T-cell (primary cell): ENCODE measurements around the gene SLC22A23. TPM values are rescaled to one million over a fixed set of nuclear protein-coding genes. Genes with fewer than 3 reads are reported as not detected.
A peak's percentile ranks its signal among the peaks of the same experiment; 100 is the strongest.

ENCODE experiments used
- ATAC-seq, 4 experiments: fragments of 200-7000 bp in 3 of 4; fragments of 150-1000 bp in 1 of 4; cut with Tn5 transposase; replicated peaks in 1 of 4; 1 replicate in 3 of 4; 2 replicates in 1 of 4; pipeline ENCODE4 v1.10.0; 2021; ENCODE audit warnings: moderate library complexity in 3 of 4, mild to moderate bottlenecking in 2 of 4, moderate number of reproducible peaks in 1 of 4
- CTCF ChIA-PET, 2 donors: fragments of 300-600 bp; sonication (Branson Sonifier 250); formaldehyde crosslinking; loops; one replicate each; lab custom pipeline; 2022; ENCODE audit warnings: antibody characterized with exemption in 2 of 2; lab: Charles Lee
- POLR2A ChIA-PET, 2 donors: fragments of 300-600 bp; sonication (Branson Sonifier 250); formaldehyde crosslinking; loops; one replicate each; lab custom pipeline; 2022; ENCODE audit warnings: antibody characterized with exemption in 2 of 2; lab: Charles Lee
- DNase-seq, 35 experiments: peaks; one replicate each; pipeline versions ENCODE4 v3.0.0 to v3.0.0-alpha.2; 2013 to 2023
- H3K27ac ChIP-seq: one replicate; pipeline ENCODE4 v1.5.1; 2013; ENCODE audit warnings: low read length
- H3K27me3 ChIP-seq, 2 experiments: replicated peaks in 1 of 2; 1 replicate in 1 of 2; 2 replicates in 1 of 2; pipeline versions ENCODE4 v1.6.1 to v1.7.0; 2013; ENCODE audit warnings: low read length in 1 of 2, mixed read lengths in 1 of 2; ENCODE audit not compliant: control insufficient read depth in 2 of 2, insufficient read depth in 2 of 2; ENCODE audit errors: extremely low read depth in 1 of 2
- H3K36me3 ChIP-seq, 2 donors: 1 replicate in 1 of 2; 2 replicates in 1 of 2; pipeline versions ENCODE4 v1.6.1 to v1.7.0; 2013; ENCODE audit warnings: low read length in 1 of 2; ENCODE audit not compliant: control insufficient read depth in 2 of 2, insufficient read depth in 1 of 2; ENCODE audit errors: extremely low read depth in 1 of 2
- H3K4me1 ChIP-seq, 2 experiments: 1 replicate in 1 of 2; 2 replicates in 1 of 2; pipeline versions ENCODE4 v1.6.1 to v1.7.0; 2013; ENCODE audit warnings: low read length in 2 of 2, mixed read lengths in 1 of 2; ENCODE audit not compliant: insufficient read depth in 2 of 2, control insufficient read depth in 1 of 2; ENCODE audit errors: extremely low read depth in 1 of 2
- H3K4me3 ChIP-seq, 2 donors: 1 replicate in 1 of 2; 2 replicates in 1 of 2; pipeline versions ENCODE4 v1.5.1 to v1.7.0; 2013; ENCODE audit warnings: mild to moderate bottlenecking in 2 of 2, low read length in 1 of 2, moderate library complexity in 1 of 2; ENCODE audit not compliant: control insufficient read depth in 1 of 2; ENCODE audit errors: extremely low read depth in 1 of 2
- H3K9me3 ChIP-seq: 2 replicates; pipeline ENCODE4 v1.7.0; 2013
- H3K27ac Mint-ChIP-seq, 2 donors: one replicate each; pipeline ENCODE4 v1.8.0; 2020 to 2021; ENCODE audit warnings: mild to moderate bottlenecking in 2 of 2, mixed read lengths in 2 of 2
- H3K27me3 Mint-ChIP-seq, 2 donors: one replicate each; pipeline ENCODE4 v1.8.0; 2021 to 2022; ENCODE audit warnings: mixed read lengths in 2 of 2
- H3K36me3 Mint-ChIP-seq: one replicate; pipeline ENCODE4 v1.8.0; 2021; ENCODE audit warnings: mixed read lengths
- H3K4me1 Mint-ChIP-seq, 3 donors: one replicate each; pipeline ENCODE4 v1.8.0; 2020 to 2022; ENCODE audit warnings: mixed read lengths in 3 of 3, mild to moderate bottlenecking in 1 of 3
- H3K4me3 Mint-ChIP-seq, 3 donors: one replicate each; pipeline ENCODE4 v1.8.0; 2020 to 2022; ENCODE audit warnings: mild to moderate bottlenecking in 3 of 3, mixed read lengths in 3 of 3, moderate library complexity in 3 of 3
- H3K9me3 Mint-ChIP-seq, 3 donors: one replicate each; pipeline ENCODE4 v1.8.0; 2020 to 2022; ENCODE audit warnings: mixed read lengths in 3 of 3
- WGBS: methylation state at CpG from one replicate; pipeline ENCODE4 v1.1.5; 2013; ENCODE audit warnings: missing lambda C conversion rate; ENCODE audit not compliant: insufficient coverage; 5-methylcytosine and 5-hydroxymethylcytosine counted together
- total RNA-seq, 35 experiments: library from RNA in 6 of 35; stranded (reverse) in 6 of 35; fragments of 120-200 nt in 1 of 35; gene quantifications; one replicate each; pipeline versions ENCODE4 v1.2.1 to v1.2.4 and lab custom pipeline; 2013 to 2026

The SLC22A23 gene
- total RNA-seq, 5 donors from 2014 or later (not counting 1 experiment from before 2014, with no cell fraction given), result 6.2 to 14.8 (median 12.1) TPM

GRCh38 chr6:3321875-3322274 lies 135.0 kb downstream of the SLC22A23 start:
- 91% methylated on average over 8 of the region's 8 CpGs for WGBS
- peaks cover 2% of the 10 kb centered on the region for H3K36me3 Mint-ChIP-seq
- POLR2A ChIA-PET, result no interaction called here
- H3K4me3 ChIP-seq, result no peak overlapping the region
- H3K9me3 Mint-ChIP-seq, result no peaks in the 10 kb centered on the region
- H3K27ac ChIP-seq, result no peak overlapping the region
- DNase-seq (no peak), ATAC-seq (no peak)
- no peaks in the 10 kb centered on the region for H3K27me3 Mint-ChIP-seq
- no peaks in the 10 kb centered on the region for H3K9me3 ChIP-seq
- no peak overlapping the region for H3K4me3 Mint-ChIP-seq
- CTCF ChIA-PET, result no interaction called here
- peaks cover 0 to 33% of the 10 kb centered on the region in 2 experiments for H3K27me3 ChIP-seq
- H3K4me1 ChIP-seq, result peaks cover 5 to 23% of the 10 kb centered on the region in 2 experiments
- no peak overlapping the region for H3K27ac Mint-ChIP-seq
- H3K36me3 ChIP-seq, result no peaks in the 10 kb centered on the region
- H3K4me1 Mint-ChIP-seq, result peaks cover 20 to 26% (median 24%) of the 10 kb centered on the region in 3 donors

DNA sequence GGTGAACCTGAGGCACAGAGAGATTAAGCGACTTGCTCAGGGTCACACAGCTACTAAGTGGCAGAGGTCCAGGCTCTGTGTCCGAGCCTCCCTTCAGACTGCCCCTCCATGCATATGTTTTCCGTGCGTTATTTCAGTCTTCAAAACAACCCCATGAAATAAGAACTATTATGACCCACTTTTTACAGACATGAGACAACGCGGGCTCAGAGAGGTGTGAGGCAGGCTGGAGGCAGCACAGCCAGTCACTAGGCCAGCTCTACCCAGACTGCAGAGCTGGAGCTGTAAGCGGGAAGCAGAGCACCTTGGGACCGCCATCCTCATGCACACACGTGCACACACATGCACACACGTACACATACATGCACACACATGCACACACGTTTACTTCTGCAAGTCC lies 135.8 kb downstream of the SLC22A23 start:
- H3K27ac Mint-ChIP-seq, result no peak overlapping the region

GRCh38 chr6:3320238-3320811 lies 136.5 kb downstream of the SLC22A23 start:
- POLR2A ChIA-PET, result no interaction called here
- DNase-seq (no peak), ATAC-seq (no peak)
- Histone ChIP-seq H3K27me3 (peaks cover 0 to 34% of the 10 kb centered on the region in 2 experiments), H3K4me3 (no peak overlapping the region), H3K4me1 (peaks cover 5 to 23% of the 10 kb centered on the region in 2 experiments), H3K9me3 (no peaks in the 10 kb centered on the region), H3K27ac (no peak overlapping the region), H3K36me3 (no peaks in the 10 kb centered on the region)
- Mint-ChIP-seq H3K4me3 (no peak overlapping the region), H3K9me3 (no peaks in the 10 kb centered on the region), H3K27ac (peak overlapping the region in 1 of 2 donors; percentile 37), H3K27me3 (no peaks in the 10 kb centered on the region), H3K36me3 (peaks cover 2% of the 10 kb centered on the region), H3K4me1 (peaks cover 20 to 27% (median 24%) of the 10 kb centered on the region in 3 donors)
- whole genome bisulfite sequencing, result 73% methylated on average over 6 of the region's 7 CpGs
- CTCF ChIA-PET, result interaction anchor here in 1 of 2 donors (0.6 kb wide), 2 partner anchors 657 to 720 kb away, joined by 3 to 4 read pairs; no protein-coding TSS in a partner anchor

More for the DNA sequence above, 135.8 kb downstream of the SLC22A23 start:
- no peaks in the 10 kb centered on the region for H3K9me3 Mint-ChIP-seq
- peaks cover 0 to 33% of the 10 kb centered on the region in 2 experiments for H3K27me3 ChIP-seq
- no peak for DNase-seq
- H3K36me3 Mint-ChIP-seq, result peaks cover 2% of the 10 kb centered on the region
- no peak overlapping the region for H3K4me3 Mint-ChIP-seq
- no peak overlapping the region for H3K4me3 ChIP-seq
- H3K4me1 Mint-ChIP-seq, result peaks cover 20 to 27% (median 24%) of the 10 kb centered on the region in 3 donors
- peaks cover 5 to 23% of the 10 kb centered on the region in 2 experiments for H3K4me1 ChIP-seq
- ChIA-PET CTCF (no interaction called here), POLR2A (no interaction called here)
- 76% methylated on average over 6 of the region's 11 CpGs for WGBS
- no peaks in the 10 kb centered on the region for H3K9me3 ChIP-seq
- no peaks in the 10 kb centered on the region for H3K27me3 Mint-ChIP-seq
- H3K36me3 ChIP-seq, result no peaks in the 10 kb centered on the region
- no peak overlapping the region for H3K27ac ChIP-seq
- ATAC-seq, result no peak

GRCh38 chr6:3319610-3320200 lies 137.1 kb downstream of the SLC22A23 start:
- Mint-ChIP-seq H3K36me3 (peaks cover 2% of the 10 kb centered on the region), H3K27me3 (no peaks in the 10 kb centered on the region), H3K9me3 (no peaks in the 10 kb centered on the region), H3K4me1 (peaks cover 20 to 27% (median 24%) of the 10 kb centered on the region in 3 donors), H3K27ac (peak overlapping the region in 1 of 2 donors; percentile 37), H3K4me3 (peak overlapping the region in 1 of 3 donors; percentile 72)
- WGBS, result 77% methylated on average over 10 of the region's 10 CpGs
- Histone ChIP-seq H3K36me3 (no peaks in the 10 kb centered on the region), H3K27me3 (peaks cover 0 to 38% of the 10 kb centered on the region in 2 experiments), H3K4me1 (peaks cover 5 to 23% of the 10 kb centered on the region in 2 experiments), H3K4me3 (no peak overlapping the region), H3K9me3 (no peaks in the 10 kb centered on the region), H3K27ac (no peak overlapping the region)
- ChIA-PET CTCF (interaction anchor here in 1 of 2 donors (0.6 kb wide), 2 partner anchors 658 to 721 kb away, joined by 3 to 4 read pairs; no protein-coding TSS in a partner anchor), POLR2A (no interaction called here)
- no peak for DNase-seq
- ATAC-seq, result no peak

- Mint-ChIP-seq H3K36me3 (peaks cover 2% of the 10 kb centered on the region), H3K9me3 (no peaks in the 10 kb centered on the region), H3K4me1 (peaks cover 20 to 27% (median 24%) of the 10 kb centered on the region in 3 donors), H3K27me3 (no peaks in the 10 kb centered on the region), H3K27ac (peak overlapping the region; percentile 15 to 45), H3K4me3 (peak overlapping the region in 1 of 3 donors; percentile 72)
- CTCF ChIA-PET, result interaction anchor here in 1 of 2 donors (0.9 kb wide), 1 partner anchor 53 kb away, joined by 3 read pairs; no protein-coding TSS in a partner anchor
- H3K4me1 ChIP-seq, result peaks cover 5 to 23% of the 10 kb centered on the region in 2 experiments
- H3K36me3 ChIP-seq, result no peaks in the 10 kb centered on the region
- no peaks in the 10 kb centered on the region for H3K9me3 ChIP-seq
- H3K27me3 ChIP-seq, result peaks cover 0 to 38% of the 10 kb centered on the region in 2 experiments
- 91% methylated on average over 13 of the region's 13 CpGs for WGBS
- H3K27ac ChIP-seq, result no peak overlapping the region
- peak in 2 of 4 experiments; percentile 16 to 46 for ATAC-seq
- no peak overlapping the region for H3K4me3 ChIP-seq
- POLR2A ChIA-PET, result no interaction called here
- peak in 1 of 35 experiments; percentile 9 for DNase-seq
These were observed 137.9 kb downstream of the SLC22A23 start for GRCh38 chr6:3318821-3319540.

- Mint-ChIP-seq H3K27me3 (no peaks in the 10 kb centered on the region), H3K9me3 (no peaks in the 10 kb centered on the region), H3K36me3 (peaks cover under 1% of the 10 kb centered on the region), H3K27ac (peak overlapping the region; percentile 41 to 45), H3K4me3 (peak overlapping the region in 1 of 3 donors; percentile 72), H3K4me1 (peaks cover 20 to 27% (median 24%) of the 10 kb centered on the region in 3 donors)
- H3K4me3 ChIP-seq, result peak overlapping the region in 1 of 2 donors; percentile 29
- H3K36me3 ChIP-seq, result no peaks in the 10 kb centered on the region
- H3K27ac ChIP-seq, result no peak overlapping the region
- DNase-seq, result peak in 33 of 35 experiments; percentile 8 to 54 (median 36)
- peaks cover 5 to 23% of the 10 kb centered on the region in 2 experiments for H3K4me1 ChIP-seq
- ChIA-PET POLR2A (no interaction called here), CTCF (no interaction called here)
- peaks cover 0 to 38% of the 10 kb centered on the region in 2 experiments for H3K27me3 ChIP-seq
- H3K9me3 ChIP-seq, result no peaks in the 10 kb centered on the region
- 2% methylated on average over 10 of the region's 10 CpGs for WGBS
- ATAC-seq, result peak; percentile 94 to 98 (median 97)
These were observed 138.6 kb downstream of the SLC22A23 start for GRCh38 chr6:3318226-3318625.
